Suppressor macrophage treated with lipopolysaccharide for 1 hour (primary cell): Measurements from ENCODE around the gene NPIPA1.
"Not testable (repeated sequence)": the region's sequence is repeated elsewhere in the genome, so short reads cannot be mapped to it uniquely, and the experiment has no call there.

Experiments used
- DNase-seq, 3 donors: peaks; one replicate each; pipeline ENCODE4 v3.0.0-alpha.2; 2020 to 2022

NPIPA1 gene

GRCh38 chr16:14930971-14931370 is 6.3 kb upstream of the NPIPA1 start:
- DNase-seq, result not testable (repeated sequence)

GRCh38 chr16:14932581-14933375 is 4.5 kb upstream of the NPIPA1 start:
- not testable (repeated sequence) for DNase-seq

- not testable (repeated sequence) for DNase-seq
These were observed 751 bp downstream of the NPIPA1 start for GRCh38 chr16:14937994-14938393.

- not testable (repeated sequence) for DNase-seq
These were observed 5.4 kb downstream of the NPIPA1 start for GRCh38 chr16:14942686-14943085.

DNA sequence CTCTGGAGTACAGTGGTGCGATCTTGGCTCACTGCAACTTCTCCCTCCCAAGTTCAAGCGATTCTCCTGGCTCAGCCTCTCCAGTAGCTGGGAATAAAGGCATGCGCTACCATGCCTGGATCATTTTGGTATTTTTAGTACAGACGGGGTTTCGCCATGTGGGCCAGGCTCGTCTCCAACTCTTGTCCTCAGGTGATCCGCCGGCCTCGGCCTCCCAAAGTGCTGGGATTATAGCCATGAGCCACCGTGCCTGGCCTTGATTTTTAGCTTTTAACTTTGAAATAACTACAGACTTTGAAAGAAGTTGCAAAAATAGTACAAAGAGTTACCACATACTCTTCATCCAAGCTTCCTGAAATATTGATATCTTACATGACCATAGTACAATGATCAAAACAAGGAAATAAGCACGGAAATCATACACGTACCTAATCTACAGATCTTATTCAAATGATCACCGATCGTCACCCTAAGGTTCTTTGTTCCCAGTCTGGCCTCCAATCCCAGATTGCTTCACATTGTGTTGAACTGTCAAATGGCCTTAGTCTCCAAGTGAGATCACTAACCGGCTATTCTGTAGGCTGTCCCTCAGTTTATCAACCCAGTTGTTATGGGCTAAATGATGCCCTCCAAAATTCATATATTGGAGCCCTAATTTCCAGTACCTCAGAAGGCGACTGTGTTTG is 18.4 kb downstream of the NPIPA1 start:
- no peak for DNase-seq

- no peak for DNase-seq
These were observed 20.5 kb downstream of the NPIPA1 start for GRCh38 chr16:14957576-14958322.

- peak; percentile 42 to 61 (median 61) for DNase-seq
These were observed 21.0 kb downstream of the NPIPA1 start for GRCh38 chr16:14958323-14958600.

DNA sequence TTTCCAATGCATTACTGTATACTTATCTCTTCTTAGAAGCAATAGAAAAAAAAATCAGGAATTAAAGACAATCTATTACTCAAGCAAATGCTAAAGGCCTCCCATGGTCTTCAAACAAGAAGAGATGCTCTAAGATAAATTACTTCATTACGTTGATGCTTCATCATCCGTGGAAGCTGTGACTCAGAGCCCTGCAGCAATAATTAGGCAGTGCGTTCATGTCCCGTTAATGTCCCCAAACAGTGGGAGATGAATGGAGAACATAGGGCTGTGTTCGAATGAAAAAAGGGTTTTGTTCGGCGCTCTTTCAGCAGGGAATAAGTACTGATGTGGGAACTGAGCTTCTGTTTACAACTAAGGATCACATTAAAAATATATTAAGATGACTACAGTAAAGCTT is 21.7 kb downstream of the NPIPA1 start:
- DNase-seq, result peak in 1 of 3 donors; percentile 13

- DNase-seq, result no peak
These were observed 24.4 kb downstream of the NPIPA1 start for GRCh38 chr16:14961405-14962186.

GRCh38 chr16:14963281-14964173 is 26.3 kb downstream of the NPIPA1 start:
- no peak for DNase-seq

DNA sequence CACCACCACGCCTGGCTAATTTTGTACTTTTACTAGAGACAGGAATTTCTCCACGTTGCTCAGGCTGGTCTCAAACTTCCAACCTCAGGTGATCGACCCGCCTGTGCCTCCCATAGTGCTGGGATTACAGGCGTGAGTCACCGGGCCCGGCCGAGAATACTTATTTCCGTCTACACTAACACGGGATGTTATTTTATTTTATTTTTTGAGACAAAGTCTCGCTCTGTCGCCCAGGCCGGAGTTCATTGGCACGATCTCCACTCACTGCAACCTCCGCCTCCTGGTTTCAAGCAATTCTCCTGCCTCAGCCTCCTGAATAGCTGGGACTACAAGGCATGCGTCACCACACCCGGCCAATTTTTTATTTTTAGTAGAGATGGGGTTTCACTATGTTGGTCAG is 28.1 kb downstream of the NPIPA1 start:
- DNase-seq, result no peak

DNA sequence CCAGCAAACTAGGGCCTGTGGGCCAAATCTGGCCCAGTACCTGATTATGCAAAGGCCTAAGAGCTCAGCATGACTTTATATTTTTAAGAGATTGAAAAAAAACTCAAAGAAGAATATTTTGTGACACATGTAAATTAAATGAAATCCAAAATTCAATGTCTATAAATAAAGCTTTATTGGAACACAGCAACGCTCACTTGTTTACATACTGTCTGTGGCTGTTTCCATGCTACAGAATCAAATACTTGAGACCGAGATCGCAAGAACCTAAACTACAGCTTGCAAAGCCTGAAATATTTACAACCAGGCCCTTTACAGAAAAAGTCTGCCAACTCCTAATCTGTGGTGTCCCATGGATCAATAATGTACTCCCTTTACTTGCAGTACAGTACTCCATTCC is 32.6 kb downstream of the NPIPA1 start:
- DNase-seq, result not testable (repeated sequence)

DNA sequence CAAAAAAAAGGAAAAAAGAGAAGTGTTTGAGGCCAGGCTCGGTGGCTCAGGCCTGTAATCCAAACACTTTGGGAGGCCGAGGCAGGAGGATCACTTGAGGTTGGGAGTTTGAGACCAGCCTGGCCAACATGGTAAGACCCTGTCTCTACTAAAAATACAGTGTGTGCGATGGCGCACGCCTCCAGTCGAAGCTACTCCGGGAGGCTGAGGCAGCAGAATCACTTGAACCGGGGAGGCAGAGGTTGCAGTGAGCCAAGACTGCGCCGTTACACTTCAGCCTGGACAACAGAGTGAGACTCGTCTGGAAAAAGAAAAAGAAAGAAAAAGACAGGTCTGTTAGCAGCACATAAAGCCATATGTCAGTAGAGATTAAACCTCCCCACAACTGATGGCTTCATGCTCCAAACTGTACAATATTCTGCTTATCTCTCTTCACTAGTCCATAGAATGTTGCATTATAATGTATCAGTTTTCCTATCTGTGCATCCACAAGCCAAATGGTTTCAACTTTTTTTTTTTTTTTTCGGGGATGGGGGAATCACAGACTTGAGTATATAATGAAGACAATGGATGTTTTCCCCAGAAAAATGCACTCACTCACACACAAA is 34.5 kb downstream of the NPIPA1 start:
- DNase-seq, result not testable (repeated sequence)

- DNase-seq, result not testable (repeated sequence)
These were observed 36.6 kb downstream of the NPIPA1 start for GRCh38 chr16:14973785-14974322.

GRCh38 chr16:14974331-14974655 is 37.0 kb downstream of the NPIPA1 start:
- peak in 2 of 3 donors; percentile 60 to 83 for DNase-seq

DNA sequence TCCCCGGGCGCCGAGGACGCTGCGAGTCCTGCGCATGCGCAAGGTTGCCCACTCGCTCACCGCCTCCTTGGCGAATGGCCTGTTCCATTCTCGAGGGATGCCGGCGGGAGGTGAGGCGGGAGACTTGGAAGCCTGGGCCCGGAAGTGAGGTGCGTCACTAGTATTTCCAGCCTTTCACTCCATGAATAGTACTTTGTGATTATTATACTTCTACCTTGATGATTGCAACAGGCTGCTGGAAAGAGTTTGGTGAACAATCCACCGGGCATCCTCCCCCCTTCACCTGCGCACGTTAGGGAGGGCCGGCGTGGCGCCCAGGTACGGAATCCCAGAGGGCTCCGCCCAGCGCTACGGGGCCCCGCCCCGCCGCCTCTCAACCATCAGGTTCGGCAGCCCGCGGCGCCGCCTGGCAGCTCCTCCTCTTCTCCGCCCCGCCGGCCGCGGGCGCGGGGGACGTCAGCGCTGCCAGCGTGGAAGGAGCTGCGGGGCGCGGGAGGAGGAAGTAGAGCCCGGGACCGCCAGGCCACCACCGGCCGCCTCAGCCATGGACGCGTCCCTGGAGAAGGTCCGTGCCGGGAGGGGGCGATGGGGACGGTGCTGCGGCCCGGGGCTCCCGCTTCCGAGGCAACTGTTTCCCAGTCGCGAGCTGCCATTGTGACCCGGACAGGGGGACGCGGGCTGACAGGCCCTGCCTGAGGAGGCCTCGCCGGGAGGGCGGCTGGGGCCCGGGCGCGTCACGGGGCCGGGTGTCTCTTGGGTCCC is 37.6 kb downstream of the NPIPA1 start, which contains the start of gene PDXDC1:
Gene PDXDC1, plus strand, starts transcription at position 371 of the 762 bp plus-strand sequence. Its CDS starts 174 bp downstream, at position 545.
- peak; percentile 95 to 100 (median 100) for DNase-seq

- peak; percentile 26 to 70 (median 52) for DNase-seq
These were observed 38.4 kb downstream of the NPIPA1 start for GRCh38 chr16:14975418-14976194.

- DNase-seq, result not testable (repeated sequence)
These were observed 39.9 kb downstream of the NPIPA1 start for GRCh38 chr16:14976971-14977736.

GRCh38 chr16:14978281-14978680 is 41.0 kb downstream of the NPIPA1 start:
- DNase-seq, result not testable (repeated sequence)
